Measurements from ENCODE around the gene MTX1. TPM values are rescaled to one million over a fixed set of nuclear protein-coding genes. Genes with fewer than 3 reads are reported as not detected.

MTX1 gene
- polyA plus RNA-seq, 1 experiment: 72.7 TPM

GRCh38 chr1:155169541-155169940, 39.0 kb upstream of the MTX1 start:
- peaks cover 4% of the 10 kb centered on the region; the same call in 1 of the 2 replicates for H3K27me3 ChIP-seq (ENCODE audit: control insufficient read depth, insufficient read depth, low read length)
- ChIA-PET POLR2A (no interaction called here), CTCF (interaction anchor here (0.6 to 11.3 kb wide), 6 partner anchors 33 to 84 kb away, joined by 3 to 259 read pairs (median 23); partner anchors contain the start of gene SLC50A1)
- no peak for DNase-seq (ENCODE audit: low read depth)
- H3K36me3 ChIP-seq (ENCODE audit: control insufficient read depth, insufficient read depth, low read length): peaks cover 2% of the 10 kb centered on the region; the same call in 1 of the 2 replicates
- H3K4me3 ChIP-seq (ENCODE audit: low read depth, low read length): no peak overlapping the region
- TF ChIP-seq CTCF (IDR thresholded peaks at IDR 0.05; ENCODE audit: insufficient read depth, low read depth, low read length): no peak

- Histone ChIP-seq H3K27me3 (ENCODE audit: control insufficient read depth, insufficient read depth, low read length) (peaks cover 4% of the 10 kb centered on the region; the same call in 1 of the 2 replicates), H3K4me3 (ENCODE audit: low read depth, low read length) (no peak overlapping the region), H3K36me3 (ENCODE audit: control insufficient read depth, insufficient read depth, low read length) (peaks cover 2% of the 10 kb centered on the region; the same call in 1 of the 2 replicates)
- ChIA-PET CTCF (interaction anchor here (0.6 to 11.3 kb wide), 4 partner anchors 23 to 85 kb away, joined by 3 to 259 read pairs (median 26); no protein-coding TSS in a partner anchor), POLR2A (no interaction called here)
- no peak for DNase-seq (ENCODE audit: low read depth)
- TF ChIP-seq CTCF (IDR thresholded peaks at IDR 0.05; ENCODE audit: insufficient read depth, low read depth, low read length): no peak
Observed at GRCh38 chr1:155170101-155170785, 38.3 kb upstream of the MTX1 start.

GRCh38 chr1:155170806-155171205, 37.7 kb upstream of the MTX1 start:
- peaks cover 2% of the 10 kb centered on the region; the same call in 1 of the 2 replicates for H3K36me3 ChIP-seq (ENCODE audit: control insufficient read depth, insufficient read depth, low read length)
- H3K4me3 ChIP-seq (ENCODE audit: low read depth, low read length): no peak overlapping the region
- H3K27me3 ChIP-seq (ENCODE audit: control insufficient read depth, insufficient read depth, low read length): peaks cover 4% of the 10 kb centered on the region; the same call in 1 of the 2 replicates
- no peak for DNase-seq (ENCODE audit: low read depth)
- POLR2A ChIA-PET: no interaction called here
- no peak for TF ChIP-seq CTCF (IDR thresholded peaks at IDR 0.05; ENCODE audit: insufficient read depth, low read depth, low read length)
- CTCF ChIA-PET: interaction anchor here (1.7 to 11.3 kb wide), 3 partner anchors 23 to 85 kb away, joined by 5 to 259 read pairs (median 46); no protein-coding TSS in a partner anchor

GRCh38 chr1:155171836-155172731, 36.4 kb upstream of the MTX1 start:
- CTCF ChIA-PET: interaction anchor here (0.8 to 11.3 kb wide), 22 partner anchors 9 to 198 kb away, joined by 3 to 259 read pairs (median 6); partner anchors contain the start of genes ADAM15, CKS1B, SLC50A1 and THBS3
- H3K36me3 ChIP-seq (ENCODE audit: control insufficient read depth, insufficient read depth, low read length): peaks cover 6% of the 10 kb centered on the region
- H3K27me3 ChIP-seq (ENCODE audit: control insufficient read depth, insufficient read depth, low read length): no peaks in the 10 kb centered on the region
- POLR2A ChIA-PET: no interaction called here
- no peak for DNase-seq (ENCODE audit: low read depth)
- TF ChIP-seq CTCF (IDR thresholded peaks at IDR 0.05; ENCODE audit: insufficient read depth, low read depth, low read length): no peak
- peak overlapping the region; percentile 97 for H3K4me3 ChIP-seq (ENCODE audit: low read depth, low read length)
